SH-SY5Y (cell line): ENCODE results near the gene RNF212B.

Experiments used
- GATA2 ChIP-seq: IDR thresholded peaks from 2 replicates; pipeline ENCODE4 v1.6.1; 2011; ENCODE audit warnings: mild to moderate bottlenecking, low read depth, low read length
- GATA3 ChIP-seq: IDR thresholded peaks from 2 replicates; pipeline ENCODE4 v1.6.1; 2011; ENCODE audit warnings: low read depth, mild to moderate bottlenecking, low read length, moderate library complexity

GRCh38 chr14:23301969-23302289 is 64.2 kb downstream of the RNF212B start:
- TF ChIP-seq GATA3 = no peak
- no peak for TF ChIP-seq GATA2
